Left ventricle myocardium superior (tissue), 1 donor: ENCODE measurements around the gene PCSK6. TPM values are rescaled to one million over a fixed set of nuclear protein-coding genes. Genes with fewer than 3 reads are reported as not detected.
"Not testable (repeated sequence)": the region's sequence is repeated elsewhere in the genome, so short reads cannot be mapped to it uniquely, and the experiment has no call there.

Experiments
- ATAC-seq: fragments of 200-7000 bp; cut with Tn5 transposase; one replicate; pipeline ENCODE4 v1.9.1; 2020; ENCODE audit warnings: mild to moderate bottlenecking, moderate library complexity
- DNase-seq: peaks from one replicate; pipeline ENCODE4 v3.0.0-alpha.2; 2020
- intact Hi-C: fragments of 100-400 bp; cut with micrococcal nuclease; formaldehyde crosslinking; loops from one replicate; pipeline ENCODE4 v1.11.0; 2022
- total RNA-seq: library from RNA; stranded (reverse); fragmentation: NEBNext Ultra II Directional; extraction: Animal tissue kit (Norgen Biotek cat#: 25700); gene quantifications from one replicate; pipeline ENCODE4 v1.2.1, GENCODE V29; 2021
- donor health status: DM: no; HTN: yes; CAD: no; lungs with severe emphysema.

The PCSK6 gene
- total RNA-seq, 1 donor from 2014 or later, result 31.9 TPM

DNA sequence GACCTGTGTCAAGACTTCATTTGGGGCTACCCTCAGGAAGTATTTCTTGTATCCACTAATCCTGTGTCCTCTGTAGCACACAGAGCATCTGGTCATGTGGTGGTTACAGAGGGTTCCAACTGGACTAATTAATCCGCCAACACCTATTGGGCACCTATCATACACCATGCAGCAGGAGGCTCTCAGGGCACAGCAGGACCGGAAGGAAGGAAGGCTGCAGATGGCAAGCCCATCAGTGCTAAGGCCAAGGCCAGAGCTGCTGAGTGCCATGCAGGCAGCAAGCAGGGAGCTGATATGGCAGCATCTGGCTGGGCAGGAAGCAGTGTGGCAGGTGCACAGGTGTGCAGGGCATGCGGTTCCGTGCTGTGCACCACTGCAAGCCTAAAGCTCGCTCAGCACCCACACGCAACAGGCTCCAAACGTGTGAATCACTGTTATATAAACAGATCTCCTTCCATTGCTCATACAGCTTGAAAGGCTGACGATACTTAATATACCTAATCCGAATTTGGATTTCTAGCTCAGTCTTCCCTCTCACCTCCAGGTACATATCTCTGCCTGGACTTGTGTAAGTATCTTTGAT lies 130.1 kb downstream of the PCSK6 start:
- intact Hi-C loops, result no loop called here
- DNase-seq, result no peak
- peak; percentile 6 for ATAC-seq

DNA sequence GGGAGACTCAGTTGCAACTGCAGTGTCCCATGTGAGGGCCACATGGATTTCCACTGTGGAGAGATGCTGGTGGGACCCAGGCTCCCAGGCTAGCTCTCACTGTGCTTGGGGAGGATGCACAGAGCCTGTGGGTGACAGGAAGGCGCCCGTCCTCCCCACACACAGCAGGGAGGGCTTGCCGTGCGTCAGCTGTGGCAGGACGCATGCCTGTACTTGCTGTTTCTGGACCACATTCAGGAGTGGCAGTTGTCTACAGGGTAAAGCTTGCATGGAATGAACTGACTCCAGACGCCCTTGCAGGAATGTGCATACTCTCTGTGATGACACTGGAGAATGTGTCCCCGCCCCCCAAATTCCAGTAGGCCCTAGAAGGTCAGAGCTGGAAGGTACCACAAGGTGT lies 130.6 kb downstream of the PCSK6 start:
- intact Hi-C loops, result no loop called here
- DNase-seq (peak; percentile 76), ATAC-seq (peak; percentile 82)

DNA sequence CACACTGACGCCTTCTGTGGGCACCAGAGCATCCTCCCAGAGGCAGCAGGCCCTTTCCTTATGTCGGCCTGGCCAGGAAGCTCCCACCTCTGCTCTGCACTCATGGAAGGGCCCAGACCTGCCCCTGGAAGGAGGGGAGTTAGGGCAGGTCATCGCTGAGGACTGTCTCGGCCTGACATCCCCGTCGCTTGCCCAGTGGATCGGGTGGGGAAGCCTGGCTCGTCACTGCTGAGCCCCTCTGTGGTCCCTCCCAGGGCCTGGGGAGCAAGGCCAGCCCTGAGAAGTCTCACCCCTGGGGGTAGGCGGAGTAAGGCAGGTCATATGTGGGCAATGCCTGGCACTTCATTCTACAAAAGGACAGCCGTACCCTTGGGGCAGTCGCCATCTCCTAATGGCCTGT lies 131.6 kb downstream of the PCSK6 start:
- ATAC-seq (no peak), DNase-seq (no peak)
- intact Hi-C loops, result no loop called here

DNA sequence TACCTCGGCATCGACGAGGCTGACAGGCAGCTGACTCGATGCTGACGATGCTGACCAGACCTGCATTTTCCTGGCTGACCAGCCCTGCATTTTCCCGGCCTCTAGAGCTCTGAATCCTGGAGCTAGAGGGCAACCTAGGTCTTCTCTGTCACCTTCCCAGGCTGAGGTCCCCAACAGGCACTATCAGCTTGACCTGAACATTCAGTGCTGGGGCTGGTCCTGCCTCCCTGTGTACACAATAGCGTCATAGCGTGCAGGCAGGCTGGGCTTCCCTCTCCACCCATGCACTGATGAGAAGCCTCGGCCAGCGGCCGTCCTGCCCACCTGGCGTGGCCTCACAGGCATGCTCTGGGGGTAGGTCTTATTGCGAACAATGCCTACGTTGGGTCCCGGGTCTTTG lies 132.2 kb downstream of the PCSK6 start:
- ATAC-seq (peak; percentile 91), DNase-seq (peak; percentile 80)
- intact Hi-C loops, result no loop called here

DNA sequence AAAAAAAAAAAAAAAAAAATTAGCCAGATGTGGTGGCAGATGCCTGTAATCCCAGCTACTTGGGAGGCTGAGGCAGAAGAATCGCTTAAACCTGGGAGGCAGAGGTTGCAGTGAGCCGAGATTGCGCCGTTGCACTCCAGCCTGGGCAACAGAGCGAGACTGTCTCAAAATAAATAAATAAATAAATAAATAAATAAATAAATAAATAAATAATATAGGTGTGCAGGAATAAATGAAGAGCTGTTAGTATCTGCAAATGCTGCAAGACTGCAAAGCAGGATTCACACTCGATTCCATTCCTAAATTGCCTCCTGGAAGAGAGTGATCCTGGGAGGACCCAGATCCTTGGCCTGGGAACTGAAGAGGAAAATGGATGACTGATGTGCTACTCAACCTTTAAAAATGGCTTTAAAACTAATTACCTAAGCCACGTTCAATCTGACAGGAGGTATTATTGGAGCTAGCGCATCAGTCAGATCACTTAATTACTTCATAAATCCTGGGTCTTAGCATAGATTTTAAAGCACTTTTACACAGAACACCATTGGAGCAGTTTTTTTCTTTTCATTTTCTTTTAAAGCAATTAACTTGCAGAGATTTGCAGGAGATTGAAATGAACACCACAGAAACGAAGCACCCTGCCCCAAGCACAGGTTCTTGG lies 132.9 kb downstream of the PCSK6 start:
- intact Hi-C loops, DNase-seq, ATAC-seq: not testable (repeated sequence)

DNA sequence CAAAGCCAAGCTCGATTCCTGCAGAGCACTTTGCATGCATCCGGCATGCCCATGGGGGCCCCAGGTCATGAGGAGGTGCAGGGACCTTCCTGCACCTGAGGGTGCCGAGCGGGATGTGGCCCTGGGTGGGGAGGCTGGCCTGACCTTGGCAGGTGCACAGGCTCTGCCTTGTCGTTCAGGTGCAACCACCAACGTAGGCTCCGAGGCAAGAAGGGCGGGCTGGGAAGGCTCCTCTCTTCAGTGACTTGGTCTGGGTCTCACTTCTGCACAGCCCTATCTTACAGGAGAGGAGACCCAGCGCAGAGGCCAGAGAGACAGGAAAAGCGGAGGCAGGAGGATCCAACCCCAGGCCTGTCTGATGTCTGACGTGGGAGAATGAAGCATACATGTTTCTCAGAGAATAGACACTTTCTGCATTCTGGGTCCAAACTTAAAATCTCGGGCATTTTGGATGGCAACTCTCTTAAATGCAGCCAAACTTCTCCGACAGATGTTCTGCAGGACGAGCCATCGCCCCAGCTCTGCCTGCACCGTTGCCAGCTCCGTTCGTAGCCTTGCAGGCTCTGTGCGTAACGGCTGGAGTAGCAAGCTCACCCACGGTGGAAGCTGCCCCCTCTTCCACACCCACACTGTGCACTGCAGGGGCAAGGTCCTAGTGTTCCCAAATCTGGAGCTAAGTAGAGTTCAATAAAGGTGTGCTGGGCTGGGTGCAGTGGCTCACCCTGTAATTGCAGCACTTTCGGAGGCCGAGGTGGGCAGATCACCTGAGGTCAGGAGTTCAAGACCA lies 133.6 kb downstream of the PCSK6 start:
- intact Hi-C loops, result no loop called here
- ATAC-seq (no peak), DNase-seq (no peak)

DNA sequence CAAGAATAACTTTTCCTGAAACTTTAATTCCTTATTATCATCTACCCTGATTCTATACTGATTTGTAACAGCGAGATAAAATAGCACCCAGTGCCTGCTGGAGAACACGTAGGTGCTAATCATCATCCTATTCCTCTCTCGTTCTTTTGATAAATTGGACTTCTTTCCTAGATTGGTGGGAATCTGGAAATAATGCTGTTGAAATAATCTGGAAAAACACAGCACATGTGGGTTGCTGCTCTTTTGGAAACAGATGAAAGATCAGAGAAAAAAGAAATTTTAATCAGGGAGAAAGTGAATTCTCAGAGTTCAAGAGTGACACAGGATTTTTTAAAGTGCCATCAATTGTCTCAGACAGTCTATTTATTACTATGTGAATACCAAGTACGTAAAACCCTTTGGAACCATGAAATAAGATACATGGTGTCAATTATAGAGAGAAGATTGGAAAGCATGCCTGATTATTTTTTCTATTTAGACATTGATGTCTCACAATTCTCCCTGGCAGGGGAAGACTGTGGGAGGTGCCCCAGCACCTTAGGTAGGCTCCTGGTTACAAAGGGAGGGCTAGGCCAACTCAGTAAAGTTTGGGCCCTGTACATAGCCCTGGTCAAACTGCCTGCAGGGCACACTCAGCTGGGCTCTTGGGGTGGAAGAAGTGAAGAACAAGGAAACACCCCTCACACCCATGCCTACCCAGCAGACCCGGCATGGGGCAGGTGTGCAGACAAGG lies 134.4 kb downstream of the PCSK6 start:
- DNase-seq (no peak), ATAC-seq (no peak)
- intact Hi-C loops, result no loop called here

DNA sequence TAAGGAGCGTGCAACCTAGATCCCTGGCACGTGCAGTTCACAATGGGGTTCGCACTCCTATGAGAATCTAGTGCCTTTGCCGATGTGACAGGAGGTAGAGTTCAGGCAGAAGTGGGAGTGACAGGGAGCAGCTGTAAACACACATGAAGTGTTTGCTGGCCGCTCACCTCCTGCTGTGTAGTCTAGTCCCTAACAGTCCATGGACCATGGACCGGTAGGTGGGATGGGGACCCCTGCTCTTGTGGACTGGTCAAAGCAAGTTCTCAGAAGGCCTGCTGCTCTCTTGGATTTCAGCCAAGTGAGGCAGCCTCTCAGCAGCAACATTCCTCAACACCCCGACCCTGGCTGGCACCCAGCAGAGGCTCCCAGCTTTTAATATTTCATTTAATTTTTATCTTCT lies 136.3 kb downstream of the PCSK6 start:
- intact Hi-C loops, result no loop called here
- ATAC-seq (no peak), DNase-seq (no peak)

DNA sequence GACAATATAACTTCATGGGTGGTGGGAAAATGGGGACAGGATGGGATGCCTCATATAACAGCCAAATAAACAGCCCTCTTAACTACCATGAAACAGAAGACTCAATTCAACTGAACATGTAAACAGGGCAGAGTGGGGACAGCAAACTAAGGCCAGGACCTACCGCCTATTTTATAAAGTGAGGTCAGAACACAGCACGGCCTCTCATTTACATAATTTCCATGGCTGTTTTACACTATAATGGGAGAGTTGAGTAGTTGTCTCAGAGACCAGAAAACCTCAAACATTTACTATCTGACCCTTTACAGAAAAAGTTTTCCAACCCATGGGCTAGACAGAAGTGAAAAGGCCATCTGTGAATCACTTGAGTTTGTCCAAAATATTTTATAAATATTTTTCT lies 137.8 kb downstream of the PCSK6 start:
- ATAC-seq (no peak), DNase-seq (no peak)
- intact Hi-C loops, result no loop called here

DNA sequence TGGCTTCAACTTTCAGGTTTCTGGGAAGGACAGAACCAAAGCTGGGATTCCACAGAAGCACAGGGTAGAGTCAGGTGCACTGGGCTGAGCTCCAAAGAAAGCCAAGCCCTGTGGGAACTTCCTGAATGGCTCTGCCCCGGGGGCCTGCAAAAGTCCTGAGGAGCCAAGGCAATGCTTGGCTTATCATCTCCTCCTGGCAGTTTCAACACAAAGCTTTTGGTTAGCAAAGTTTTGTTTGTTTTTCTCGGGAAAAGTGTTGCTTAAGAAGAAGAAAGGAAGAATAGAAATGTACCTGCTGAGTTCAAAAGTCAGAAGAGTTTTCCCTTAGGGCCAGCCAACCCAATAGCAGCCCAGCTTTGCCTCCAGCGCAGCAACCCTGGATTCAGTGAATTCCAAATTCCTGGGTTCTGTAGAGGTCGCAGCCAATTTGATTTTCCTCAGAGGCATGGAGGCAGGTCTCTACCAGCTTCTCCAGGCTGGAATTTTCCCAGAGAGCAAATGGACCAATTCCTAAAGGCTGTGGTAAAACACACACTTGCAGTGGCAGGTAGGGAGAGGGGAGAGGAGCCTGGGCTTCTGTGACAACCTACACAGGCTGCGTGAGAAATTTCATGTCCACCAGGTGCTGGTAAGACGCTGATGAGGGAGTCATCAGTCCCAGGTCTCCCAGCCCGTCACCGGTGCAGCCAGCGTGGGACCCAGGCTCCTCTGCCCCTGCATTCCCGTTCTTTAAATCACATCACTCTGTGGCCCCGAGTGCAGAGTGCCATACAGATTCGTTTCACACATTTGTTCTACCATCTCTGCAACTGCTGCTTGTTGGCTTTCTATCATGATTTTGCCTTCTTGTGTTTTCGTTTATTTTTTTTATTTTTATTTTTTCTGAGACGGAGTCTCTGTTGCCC lies 140.2 kb downstream of the PCSK6 start:
- no peak for DNase-seq
- intact Hi-C loops, result no loop called here
- peak; percentile 34 for ATAC-seq

DNA sequence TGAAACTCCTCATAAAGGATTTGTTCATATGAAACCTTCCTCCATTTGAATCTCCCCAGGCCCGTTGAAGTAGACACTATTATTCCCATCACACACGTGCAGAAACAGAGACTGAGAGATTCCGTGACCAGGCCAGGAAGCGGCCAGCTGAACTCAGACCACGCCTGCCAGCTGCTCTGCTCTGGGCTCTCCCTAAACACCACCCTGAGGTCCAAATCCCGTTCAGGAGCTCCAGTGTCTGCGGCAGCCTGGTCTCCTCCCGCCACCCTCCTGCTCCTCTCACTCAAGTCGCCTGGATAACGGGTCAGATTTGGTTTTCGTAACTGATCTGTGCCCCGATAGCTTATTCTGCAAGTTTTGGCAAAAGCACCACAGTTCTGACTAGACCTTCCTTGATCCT lies 140.9 kb downstream of the PCSK6 start:
- ATAC-seq (peak; percentile 76), DNase-seq (peak; percentile 62)
- intact Hi-C loops, result no loop called here

DNA sequence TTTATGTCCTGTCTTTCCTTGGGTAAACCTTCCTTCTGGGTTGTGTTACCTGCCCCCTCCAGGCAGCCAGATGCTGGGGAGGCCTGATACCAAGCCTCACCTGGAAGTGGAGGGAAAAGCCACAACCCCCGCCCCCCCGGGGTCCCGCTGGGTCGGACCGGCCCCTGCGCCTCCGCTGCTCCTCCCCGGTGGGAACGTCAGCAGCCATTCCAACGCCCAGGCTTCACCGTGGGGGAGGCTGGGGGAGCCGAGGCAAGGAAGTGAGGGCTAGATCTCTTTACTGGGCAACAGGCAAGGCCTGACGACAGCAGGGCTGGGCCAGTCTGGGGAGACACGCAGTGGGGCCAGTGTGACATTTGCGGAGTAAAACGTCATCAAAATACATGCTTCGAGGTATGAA lies 141.5 kb downstream of the PCSK6 start:
- intact Hi-C loops, result no loop called here
- peak; percentile 32 for ATAC-seq
- DNase-seq, result no peak

DNA sequence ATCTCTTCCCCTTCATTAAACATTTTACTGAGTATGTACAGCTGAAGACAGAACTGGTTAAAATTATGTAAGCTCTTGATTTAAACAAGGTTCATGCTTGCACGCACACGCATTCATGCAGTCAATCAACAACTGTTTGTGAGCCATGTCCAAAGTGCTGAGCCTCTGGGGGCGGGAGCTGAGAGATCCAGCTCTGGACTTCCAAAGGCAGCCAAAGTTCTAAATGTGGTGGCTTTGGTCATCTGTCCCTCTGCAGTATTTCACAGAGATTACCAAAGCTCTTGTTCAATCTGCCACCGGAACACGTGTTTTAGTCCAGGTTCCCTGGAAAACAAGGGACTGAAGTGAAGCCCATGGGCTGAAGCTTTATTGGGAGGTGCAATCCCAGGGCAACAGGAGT lies 142.1 kb downstream of the PCSK6 start:
- ATAC-seq, result peak; percentile 58
- intact Hi-C loops, result no loop called here
- DNase-seq, result no peak

DNA sequence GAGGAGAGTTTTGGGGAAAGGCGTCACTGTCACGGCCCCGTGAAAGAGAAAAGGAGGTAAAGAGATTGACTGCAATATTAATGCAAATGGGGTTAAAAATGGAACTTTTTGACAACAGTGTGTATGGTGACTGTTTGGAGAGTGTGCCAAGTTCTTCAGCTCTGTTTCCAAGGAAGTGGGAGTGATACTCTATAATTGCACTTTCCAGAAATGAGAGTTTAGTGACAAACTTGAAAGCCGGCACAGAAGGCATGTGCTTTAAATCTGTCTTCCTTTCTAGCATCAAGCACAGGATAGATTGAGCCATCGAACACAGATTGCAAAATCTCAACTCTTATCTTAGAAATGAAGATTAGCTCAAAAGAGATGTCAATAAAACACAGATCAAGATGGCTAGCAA lies 142.6 kb downstream of the PCSK6 start:
- no peak for DNase-seq
- intact Hi-C loops, result no loop called here
- peak; percentile 25 for ATAC-seq

DNA sequence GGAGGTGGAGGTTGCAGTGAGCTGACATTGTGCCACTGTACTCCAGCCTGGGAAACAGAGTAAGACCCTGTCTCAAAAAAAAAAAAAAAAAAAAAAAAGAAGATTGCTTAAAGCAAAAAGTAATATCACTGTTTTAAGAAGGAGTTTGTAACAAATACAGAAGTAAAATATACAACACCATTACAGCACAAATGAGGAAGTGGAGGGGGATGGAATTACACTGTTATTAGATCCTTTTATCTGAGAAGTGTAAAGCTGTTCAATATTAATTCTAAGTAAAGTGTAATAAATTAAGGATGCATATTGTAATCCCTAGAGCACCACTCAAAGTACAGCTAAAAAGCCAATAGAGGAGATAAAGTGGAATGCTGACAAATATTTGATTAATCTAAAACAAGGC lies 147.5 kb downstream of the PCSK6 start:
- DNase-seq (no peak), ATAC-seq (no peak)
- intact Hi-C loops, result no loop called here

DNA sequence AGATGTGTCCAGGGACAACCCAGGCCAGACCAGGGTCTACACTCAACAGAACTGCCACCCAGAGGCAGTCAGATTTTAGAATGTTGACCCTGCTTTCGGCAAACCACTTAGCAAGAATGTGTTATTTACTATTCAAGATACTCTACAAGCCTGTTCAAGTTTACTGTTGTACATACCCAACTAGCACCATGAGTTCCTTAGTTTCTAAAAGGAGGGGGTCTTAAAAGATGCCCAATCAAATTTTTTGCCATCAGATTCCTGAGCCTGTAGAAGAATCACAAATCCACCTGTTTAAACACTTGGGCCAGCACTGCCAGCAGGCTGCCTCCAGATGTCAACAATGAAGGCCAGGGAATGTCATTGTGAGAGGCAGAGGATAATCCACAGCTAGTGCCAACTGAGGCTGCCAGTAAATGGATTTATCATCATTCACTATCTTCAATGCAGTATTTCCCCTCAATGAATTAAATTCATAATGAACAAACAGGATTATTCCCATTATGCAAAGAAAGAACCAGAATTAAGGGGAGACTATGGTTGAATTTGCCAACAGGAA lies 150.9 kb downstream of the PCSK6 start:
- ATAC-seq (no peak), DNase-seq (no peak)
- intact Hi-C loops, result no loop called here

DNA sequence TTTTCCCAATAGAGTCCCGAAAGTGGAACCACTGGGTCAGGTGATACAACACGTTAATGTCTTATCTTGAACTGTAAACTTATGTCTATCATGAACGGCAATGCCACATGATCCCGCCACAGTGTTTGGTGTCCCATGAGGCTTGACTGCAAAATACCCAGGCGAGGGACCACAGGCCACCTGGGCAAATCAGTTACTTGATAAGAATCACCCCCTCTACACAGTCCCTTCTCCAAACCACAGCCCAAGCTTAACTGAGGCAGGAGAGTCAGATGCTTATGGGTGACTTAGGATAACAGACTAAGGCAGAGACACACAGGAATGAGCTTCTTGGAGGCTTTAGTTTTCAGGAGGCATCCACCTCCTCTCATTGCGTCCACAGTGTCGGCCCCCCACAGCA lies 151.5 kb downstream of the PCSK6 start:
- intact Hi-C loops, result no loop called here
- DNase-seq, result no peak
- no peak for ATAC-seq

DNA sequence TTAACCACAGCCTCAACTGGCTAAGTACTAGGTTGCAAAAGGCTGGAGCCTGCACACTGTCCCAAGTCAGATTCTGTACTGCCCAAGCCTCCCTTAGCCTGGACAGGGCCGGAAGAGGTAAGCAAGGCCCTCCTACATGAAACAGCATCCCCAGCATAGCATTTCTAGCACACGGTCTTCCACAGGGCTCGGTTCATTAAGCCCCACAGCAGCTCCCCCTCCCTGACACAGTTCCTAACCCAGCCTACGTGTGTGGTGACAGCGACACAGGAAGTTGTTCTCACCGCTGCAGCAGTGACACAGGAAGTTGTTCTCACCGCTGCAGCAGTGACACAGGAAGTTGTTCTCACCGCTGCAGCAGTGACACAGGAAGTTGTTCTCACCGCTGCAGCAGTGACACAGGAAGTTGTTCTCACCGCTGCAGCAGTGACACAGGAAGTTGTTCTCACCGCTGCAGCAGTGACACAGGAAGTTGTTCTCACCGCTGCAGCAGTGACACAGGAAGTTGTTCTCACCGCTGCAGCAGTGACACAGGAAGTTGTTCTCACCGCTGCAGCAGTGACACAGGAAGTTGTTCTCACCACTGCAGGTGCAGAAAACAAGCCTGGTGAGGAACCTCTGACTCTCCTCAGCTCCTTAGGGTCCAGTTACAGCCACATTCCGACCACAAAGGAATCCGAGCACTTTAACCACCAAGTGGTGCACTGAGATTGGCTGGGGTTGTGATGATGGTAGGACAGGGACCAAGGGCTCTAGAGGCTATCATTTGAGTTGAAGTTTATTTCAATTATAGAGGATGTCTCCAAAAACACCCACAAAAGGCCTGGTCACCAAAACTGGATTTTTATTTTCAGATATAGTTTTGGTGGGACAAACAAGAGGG lies 155.4 kb downstream of the PCSK6 start:
- intact Hi-C loops, DNase-seq, ATAC-seq: not testable (repeated sequence)
